Naive thymus-derived CD4-positive, alpha-beta T cell (primary cell): ENCODE measurements around the gene PTPRM. TPM values are rescaled to one million over a fixed set of nuclear protein-coding genes. Genes with fewer than 3 reads are reported as not detected.

ENCODE experiments used
- ATAC-seq: fragments of 150-1000 bp; cut with Tn5 transposase; 2 replicates; pipeline ENCODE4 v1.10.0; 2021; ENCODE audit warnings: mild to moderate bottlenecking, moderate library complexity
- CTCF ChIA-PET: fragments of 350-600 bp; sonication (Branson Sonifier 250); formaldehyde crosslinking; loops from one replicate; lab custom pipeline; 2021; ENCODE audit warnings: antibody characterized with exemption; lab: Charles Lee
- POLR2A ChIA-PET: fragments of 350-600 bp; sonication (Branson Sonifier 250); formaldehyde crosslinking; loops from one replicate; lab custom pipeline; 2021; ENCODE audit warnings: antibody characterized with exemption, inconsistent platforms; lab: Charles Lee
- DNase-seq, 9 donors: peaks; one replicate each; pipeline versions ENCODE4 v3.0.0 to v3.0.0-alpha.2; 2020 to 2022; ENCODE audit warnings: mixed read lengths in 1 of 9
- H3K27ac ChIP-seq: one replicate; pipeline ENCODE4 v1.7.0; 2013; ENCODE audit warnings: mild to moderate bottlenecking, low read depth, low read length, moderate library complexity
- H3K27me3 ChIP-seq, 2 donors: one replicate each; pipeline ENCODE4 v1.7.0; 2013; ENCODE audit warnings: low read length in 2 of 2, mild to moderate bottlenecking in 2 of 2, moderate library complexity in 2 of 2; ENCODE audit not compliant: control insufficient read depth in 2 of 2, insufficient read depth in 2 of 2
- H3K36me3 ChIP-seq, 3 experiments: 1 replicate in 2 of 3; 2 replicates in 1 of 3; pipeline ENCODE4 v1.7.0; 2013; ENCODE audit warnings: low read length in 3 of 3, mild to moderate bottlenecking in 3 of 3, moderate library complexity in 1 of 3; ENCODE audit not compliant: insufficient read depth in 3 of 3, control insufficient read depth in 2 of 3
- H3K4me1 ChIP-seq, 2 donors: one replicate each; pipeline ENCODE4 v1.7.0; 2013; ENCODE audit warnings: low read length in 2 of 2, mild to moderate bottlenecking in 2 of 2, moderate library complexity in 1 of 2; ENCODE audit not compliant: control insufficient read depth in 2 of 2, insufficient read depth in 2 of 2
- H3K4me3 ChIP-seq: 2 replicates; pipeline ENCODE4 v1.7.0; 2013; ENCODE audit warnings: mild to moderate bottlenecking, low read length
- H3K9me3 ChIP-seq, 3 experiments: 1 replicate in 2 of 3; 2 replicates in 1 of 3; pipeline ENCODE4 v1.7.0; 2013; ENCODE audit warnings: low read length in 3 of 3; ENCODE audit not compliant: control insufficient read depth in 2 of 3
- H3K27ac Mint-ChIP-seq, 9 donors: one replicate each; pipeline ENCODE4 v1.8.0; 2020 to 2022; ENCODE audit warnings: mixed read lengths in 9 of 9, mild to moderate bottlenecking in 8 of 9, moderate library complexity in 5 of 9, inconsistent platforms in 2 of 9
- H3K27me3 Mint-ChIP-seq, 5 donors: one replicate each; pipeline ENCODE4 v1.8.0; 2021 to 2022; ENCODE audit warnings: mixed read lengths in 5 of 5, mild to moderate bottlenecking in 1 of 5
- H3K36me3 Mint-ChIP-seq, 5 donors: one replicate each; pipeline ENCODE4 v1.8.0; 2020 to 2022; ENCODE audit warnings: mixed read lengths in 5 of 5, mild to moderate bottlenecking in 3 of 5, inconsistent platforms in 1 of 5
- H3K4me1 Mint-ChIP-seq, 7 donors: one replicate each; pipeline ENCODE4 v1.8.0; 2020 to 2022; ENCODE audit warnings: mixed read lengths in 7 of 7, mild to moderate bottlenecking in 3 of 7, inconsistent platforms in 1 of 7
- H3K4me3 Mint-ChIP-seq, 10 donors: one replicate each; pipeline ENCODE4 v1.8.0; 2020 to 2022; ENCODE audit warnings: mild to moderate bottlenecking in 10 of 10, mixed read lengths in 10 of 10, moderate library complexity in 6 of 10, inconsistent platforms in 2 of 10
- H3K9me3 Mint-ChIP-seq, 11 donors: one replicate each; pipeline ENCODE4 v1.8.0; 2020 to 2022; ENCODE audit warnings: mixed read lengths in 11 of 11, mild to moderate bottlenecking in 4 of 11, inconsistent platforms in 1 of 11, moderate library complexity in 1 of 11
- intact Hi-C, 2 donors: fragments of 100-400 bp; cut with micrococcal nuclease; formaldehyde crosslinking; loops; one replicate each; pipeline ENCODE4 v1.15.1; 2023
- polyA plus RNA-seq, 2 donors: library from polyadenylated mRNA; unstranded; fragments of 300-500 nt; fragmentation: Illumina TruSeq; gene quantifications; one replicate each; pipeline ENCODE4 v1.2.3, GENCODE V29; 2021
- total RNA-seq, 6 experiments: library from RNA in 5 of 6; stranded (reverse) in 5 of 6; gene quantifications; 1 replicate in 5 of 6; 2 replicates in 1 of 6; pipeline ENCODE4 v1.2.3 and lab custom pipeline; 2021 to 2026

The PTPRM gene
- total and polyA plus RNA-seq, 7 experiments from 2014 or later, result 3.8 to 21.2 (median 8.4) TPM

GRCh38 chr18:7548721-7549120 lies 18.4 kb upstream of the PTPRM start:
- H3K36me3 Mint-ChIP-seq, result no peaks in the 10 kb centered on the region
- ChIA-PET CTCF (no interaction called here), POLR2A (no interaction called here)
- H3K4me3 ChIP-seq, result no peak overlapping the region
- H3K36me3 ChIP-seq, result no peaks in the 10 kb centered on the region
- H3K4me1 Mint-ChIP-seq, result no peaks in the 10 kb centered on the region
- ATAC-seq, result no peak
- H3K27me3 ChIP-seq, result no peaks in the 10 kb centered on the region
- H3K27me3 Mint-ChIP-seq, result no peaks in the 10 kb centered on the region
- intact Hi-C loops, result no loop called here
- DNase-seq, result no peak
- H3K4me1 ChIP-seq, result no peaks in the 10 kb centered on the region
- no peak overlapping the region for H3K27ac Mint-ChIP-seq
- H3K27ac ChIP-seq, result no peak overlapping the region
- no peak overlapping the region for H3K4me3 Mint-ChIP-seq
- H3K9me3 ChIP-seq, result no peaks in the 10 kb centered on the region
- peaks cover 0 to 6% (median 0%) of the 10 kb centered on the region in 11 donors for H3K9me3 Mint-ChIP-seq

DNA sequence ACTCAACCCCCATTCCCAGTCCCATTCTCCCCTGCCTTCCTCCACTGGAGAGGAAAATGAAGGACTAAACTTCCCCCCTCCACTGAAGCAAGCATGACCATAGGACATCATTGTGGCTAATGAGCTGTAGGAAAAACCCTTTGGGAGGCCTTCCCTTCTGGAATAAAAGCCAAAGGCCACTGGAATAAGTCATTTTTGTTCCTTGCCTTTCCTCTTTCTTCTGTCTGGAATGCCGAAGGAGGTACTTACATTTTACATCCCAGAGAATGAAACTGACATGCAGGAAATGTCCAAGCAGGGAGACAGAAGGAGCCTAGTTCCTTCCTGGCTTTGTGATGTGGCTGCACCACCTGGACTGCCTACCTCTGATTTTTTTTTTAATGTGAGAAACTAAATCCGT lies 9.1 kb upstream of the PTPRM start:
- H3K9me3 ChIP-seq, result no peaks in the 10 kb centered on the region

GRCh38 chr18:7558769-7559168 lies 8.3 kb upstream of the PTPRM start:
- Histone ChIP-seq H3K27ac (no peak overlapping the region), H3K4me1 (no peaks in the 10 kb centered on the region), H3K9me3 (no peaks in the 10 kb centered on the region), H3K36me3 (no peaks in the 10 kb centered on the region), H3K27me3 (no peaks in the 10 kb centered on the region), H3K4me3 (no peak overlapping the region)
- no peaks in the 10 kb centered on the region for H3K4me1 Mint-ChIP-seq
- H3K36me3 Mint-ChIP-seq, result no peaks in the 10 kb centered on the region
- CTCF ChIA-PET, result no interaction called here
- DNase-seq, result no peak
- POLR2A ChIA-PET, result no interaction called here
- intact Hi-C loops, result no loop called here
- H3K4me3 Mint-ChIP-seq, result no peak overlapping the region
- peaks cover 4 to 17% (median 10%) of the 10 kb centered on the region in 5 donors for H3K27me3 Mint-ChIP-seq
- H3K9me3 Mint-ChIP-seq, result peaks cover 0 to 8% (median 0%) of the 10 kb centered on the region in 11 donors
- H3K27ac Mint-ChIP-seq, result no peak overlapping the region
- no peak for ATAC-seq

More for the DNA sequence above, 9.1 kb upstream of the PTPRM start:
- no peaks in the 10 kb centered on the region for H3K36me3 Mint-ChIP-seq
- Histone ChIP-seq H3K27ac (no peak overlapping the region), H3K27me3 (no peaks in the 10 kb centered on the region), H3K4me3 (no peak overlapping the region), H3K36me3 (no peaks in the 10 kb centered on the region), H3K4me1 (no peaks in the 10 kb centered on the region)
- ChIA-PET CTCF (no interaction called here), POLR2A (no interaction called here)
- no peak overlapping the region for H3K4me3 Mint-ChIP-seq
- H3K27ac Mint-ChIP-seq, result no peak overlapping the region
- no peak for ATAC-seq
- H3K9me3 Mint-ChIP-seq, result peaks cover 0 to 8% (median 0%) of the 10 kb centered on the region in 11 donors
- H3K4me1 Mint-ChIP-seq, result no peaks in the 10 kb centered on the region
- DNase-seq, result no peak
- H3K27me3 Mint-ChIP-seq, result peaks cover 3 to 17% (median 10%) of the 10 kb centered on the region in 5 donors
- intact Hi-C loops, result no loop called here

DNA sequence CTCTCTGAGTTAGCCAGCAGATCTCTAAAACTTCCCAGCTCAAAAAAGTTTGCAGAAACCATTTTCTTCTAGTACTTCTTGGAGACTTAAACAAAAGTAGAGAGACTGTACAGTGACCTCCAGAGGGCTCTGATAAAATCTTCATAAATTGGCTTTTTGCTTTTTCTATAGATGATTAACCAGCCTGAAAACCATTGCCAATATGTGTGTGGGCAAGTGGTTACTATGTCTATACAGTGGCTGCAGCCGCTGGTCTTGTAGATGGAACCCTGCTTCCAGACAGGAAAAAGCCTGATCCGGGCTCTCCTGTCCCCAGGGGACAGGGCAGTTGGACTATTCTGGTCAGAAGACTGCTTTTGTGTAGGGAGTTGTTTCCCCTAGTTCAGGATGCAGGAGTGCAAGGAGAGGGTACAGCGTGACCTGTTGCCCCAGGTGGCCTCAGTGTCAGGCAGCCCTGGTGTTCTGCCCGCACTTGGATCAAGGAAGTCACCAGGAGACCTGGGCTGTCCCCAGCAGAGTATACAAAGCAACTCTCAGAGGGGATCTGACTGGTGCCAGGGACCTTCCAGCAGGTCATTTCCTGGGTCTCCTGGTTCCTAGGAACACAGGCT lies 7.3 kb upstream of the PTPRM start:
- H3K36me3 Mint-ChIP-seq, result no peaks in the 10 kb centered on the region
- no peaks in the 10 kb centered on the region for H3K9me3 ChIP-seq
- H3K27ac Mint-ChIP-seq, result no peak overlapping the region
- H3K9me3 Mint-ChIP-seq, result peaks cover 0 to 8% (median 0%) of the 10 kb centered on the region in 11 donors
- no peak for DNase-seq
- peaks cover 12 to 25% (median 14%) of the 10 kb centered on the region in 5 donors for H3K27me3 Mint-ChIP-seq
- H3K27ac ChIP-seq, result no peak overlapping the region
- no peaks in the 10 kb centered on the region for H3K36me3 ChIP-seq
- H3K4me3 ChIP-seq, result no peak overlapping the region
- ChIA-PET POLR2A (no interaction called here), CTCF (no interaction called here)
- no peaks in the 10 kb centered on the region for H3K4me1 Mint-ChIP-seq
- H3K27me3 ChIP-seq, result peaks cover 0 to 3% of the 10 kb centered on the region in 2 donors
- intact Hi-C loops, result no loop called here
- no peak overlapping the region for H3K4me3 Mint-ChIP-seq
- no peak for ATAC-seq
- no peaks in the 10 kb centered on the region for H3K4me1 ChIP-seq

DNA sequence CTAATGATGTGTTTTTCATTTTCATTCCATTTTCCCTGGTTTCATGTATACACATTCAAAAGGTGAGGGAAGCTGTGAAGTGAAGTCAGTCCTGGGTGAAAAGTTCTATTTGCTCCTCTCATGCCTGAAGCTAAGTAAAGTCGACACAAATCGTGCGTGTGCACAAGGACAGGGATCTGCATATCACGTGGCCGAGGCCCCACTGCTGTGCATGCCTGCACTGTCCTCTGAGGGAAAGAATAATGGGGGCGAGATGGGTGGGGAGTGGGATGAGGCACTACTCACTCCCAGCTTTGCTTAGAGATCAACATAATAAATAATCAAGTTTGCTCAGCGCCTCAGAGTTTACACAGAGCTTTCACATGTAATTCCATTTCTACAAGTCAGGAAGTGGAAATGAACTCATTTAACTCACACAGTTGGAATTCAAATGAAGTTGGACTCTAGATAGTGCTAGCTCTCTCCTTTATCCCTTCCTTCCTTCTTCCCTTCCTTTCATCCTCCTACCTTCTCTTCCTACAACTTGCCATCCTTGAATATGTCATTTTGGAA lies 5.1 kb upstream of the PTPRM start:
- ChIA-PET POLR2A (no interaction called here), CTCF (no interaction called here)
- H3K4me3 ChIP-seq, result no peak overlapping the region
- intact Hi-C loops, result no loop called here
- H3K9me3 ChIP-seq, result no peaks in the 10 kb centered on the region
- no peaks in the 10 kb centered on the region for H3K36me3 ChIP-seq
- no peak overlapping the region for H3K27ac Mint-ChIP-seq
- ATAC-seq (no peak), DNase-seq (no peak)
- no peak overlapping the region for H3K4me3 Mint-ChIP-seq
- no peaks in the 10 kb centered on the region for H3K36me3 Mint-ChIP-seq
- H3K27ac ChIP-seq, result no peak overlapping the region
- H3K4me1 ChIP-seq, result no peaks in the 10 kb centered on the region
- peaks cover 0 to 3% (median 0%) of the 10 kb centered on the region in 11 donors for H3K9me3 Mint-ChIP-seq
- peaks cover 24 to 37% (median 29%) of the 10 kb centered on the region in 5 donors for H3K27me3 Mint-ChIP-seq
- H3K27me3 ChIP-seq, result peaks cover 0 to 3% of the 10 kb centered on the region in 2 donors
- H3K4me1 Mint-ChIP-seq, result peaks cover 0 to 6% (median 2%) of the 10 kb centered on the region in 7 donors

- no peaks in the 10 kb centered on the region for H3K9me3 ChIP-seq
- ATAC-seq (no peak), DNase-seq (no peak)
- no peak overlapping the region for H3K4me3 ChIP-seq
- intact Hi-C loops, result no loop called here
- POLR2A ChIA-PET, result no interaction called here
- Mint-ChIP-seq H3K4me1 (peaks cover 0 to 6% (median 2%) of the 10 kb centered on the region in 7 donors), H3K27me3 (peaks cover 24 to 37% (median 29%) of the 10 kb centered on the region in 5 donors), H3K27ac (no peak overlapping the region), H3K9me3 (peaks cover 0 to 3% (median 0%) of the 10 kb centered on the region in 11 donors), H3K4me3 (no peak overlapping the region), H3K36me3 (no peaks in the 10 kb centered on the region)
- no peak overlapping the region for H3K27ac ChIP-seq
- peaks cover 0 to 3% of the 10 kb centered on the region in 2 donors for H3K27me3 ChIP-seq
- no peaks in the 10 kb centered on the region for H3K4me1 ChIP-seq
- CTCF ChIA-PET, result no interaction called here
- H3K36me3 ChIP-seq, result no peaks in the 10 kb centered on the region
Observed at GRCh38 chr18:7562491-7562890, 4.6 kb upstream of the PTPRM start.

DNA sequence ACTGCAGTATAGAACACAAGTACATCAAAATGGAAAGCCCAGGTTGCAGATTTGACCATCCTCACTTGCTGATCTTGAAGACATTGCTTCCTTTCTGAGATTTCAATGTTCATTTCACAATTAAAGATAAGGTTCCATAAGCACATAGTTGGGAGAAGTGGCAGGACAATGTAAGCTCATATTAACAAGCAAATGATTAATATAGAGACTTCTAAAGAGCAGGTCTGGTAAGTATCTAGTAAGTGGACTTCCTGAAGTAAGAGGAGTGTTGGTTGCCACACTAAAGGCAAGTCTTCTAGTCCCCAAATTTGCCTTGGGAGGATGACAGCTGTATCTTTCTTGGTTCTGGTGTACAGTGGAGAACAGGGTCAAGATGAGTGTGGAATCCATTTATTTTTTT lies 1.4 kb upstream of the PTPRM start:
- CTCF ChIA-PET, result no interaction called here
- ATAC-seq, result no peak
- H3K27ac Mint-ChIP-seq, result no peak overlapping the region
- H3K27me3 ChIP-seq, result peaks cover 0 to 3% of the 10 kb centered on the region in 2 donors
- no peaks in the 10 kb centered on the region for H3K4me1 ChIP-seq
- H3K27me3 Mint-ChIP-seq, result peaks cover 44 to 57% (median 51%) of the 10 kb centered on the region in 5 donors
- no peak overlapping the region for H3K27ac ChIP-seq
- H3K4me3 Mint-ChIP-seq, result peak overlapping the region; percentile 16 to 62 (median 26)
- POLR2A ChIA-PET, result no interaction called here
- peaks cover 0 to 9% (median 0%) of the 10 kb centered on the region in 11 donors for H3K9me3 Mint-ChIP-seq
- no peaks in the 10 kb centered on the region for H3K36me3 ChIP-seq
- no peak for DNase-seq
- no peaks in the 10 kb centered on the region for H3K36me3 Mint-ChIP-seq
- intact Hi-C loops, result loop anchor here in 1 of 2 donors (2.0 kb wide), 1 partner anchor 345 kb away; no protein-coding TSS in a partner anchor
- H3K4me3 ChIP-seq, result no peak overlapping the region
- H3K4me1 Mint-ChIP-seq, result peaks cover 0 to 14% (median 5%) of the 10 kb centered on the region in 7 donors
- no peaks in the 10 kb centered on the region for H3K9me3 ChIP-seq
